ENCODE results near the gene CNTN2. TPM values are rescaled to one million over a fixed set of nuclear protein-coding genes. Genes with fewer than 3 reads are reported as not detected.

Gene CNTN2
- total RNA-seq, 1 experiment from 2014 or later, result not detected

- Histone ChIP-seq H3K27me3 (ENCODE audit: insufficient read depth, low read depth) (peaks cover 97% of the 10 kb centered on the region), H3K4me3 (no peak overlapping the region), H3K9me3 (ENCODE audit: insufficient read depth, low read depth) (no peaks in the 10 kb centered on the region), H3K36me3 (ENCODE audit: low read depth) (no peaks in the 10 kb centered on the region), H3K27ac (no peak overlapping the region), H4K20me1 (ENCODE audit: insufficient read depth) (no peaks in the 10 kb centered on the region), H3K4me2 (no peak overlapping the region), H2AFZ (no peak overlapping the region), H3F3A (ENCODE audit: insufficient read depth, low read depth) (no peaks in the 10 kb centered on the region), H3K79me2 (ENCODE audit: low read depth) (no peaks in the 10 kb centered on the region), H3K4me1 (replicated peaks; ENCODE audit: insufficient read depth) (no peaks in the 10 kb centered on the region), H3K9me2 (ENCODE audit: insufficient read depth) (no peaks in the 10 kb centered on the region)
- intact Hi-C loops (cut with micrococcal nuclease; ENCODE audit: unreplicated experiment), result no loop called here
- ChIA-PET CTCF (no interaction called here), POLR2A (ENCODE audit: unreplicated experiment) (no interaction called here)
- DNase-seq, result no peak
- no TSS peak for BruUV-seq (replicated peaks)
- no peak for TF ChIP-seq CTCF (conservative IDR thresholded peaks at IDR 0.05)
- TF ChIP-seq EZH2 (IDR thresholded peaks at IDR 0.05; ENCODE audit: low read depth), result no peak
Measured at GRCh38 chr1:205047764-205048231, 4.8 kb downstream of the CNTN2 start.

GRCh38 chr1:205048382-205048781 is 5.4 kb downstream of the CNTN2 start:
- H3F3A ChIP-seq (ENCODE audit: insufficient read depth, low read depth), result no peaks in the 10 kb centered on the region
- BruUV-seq (replicated peaks), result no TSS peak
- peaks cover 99% of the 10 kb centered on the region for H3K27me3 ChIP-seq (ENCODE audit: insufficient read depth, low read depth)
- no peak overlapping the region for H2AFZ ChIP-seq
- no peak overlapping the region for H3K4me2 ChIP-seq
- H3K9me2 ChIP-seq (ENCODE audit: insufficient read depth), result no peaks in the 10 kb centered on the region
- no peaks in the 10 kb centered on the region for H4K20me1 ChIP-seq (ENCODE audit: insufficient read depth)
- TF ChIP-seq CTCF (conservative IDR thresholded peaks at IDR 0.05) (no peak), EZH2 (IDR thresholded peaks at IDR 0.05; ENCODE audit: low read depth) (no peak)
- ChIA-PET POLR2A (ENCODE audit: unreplicated experiment) (no interaction called here), CTCF (no interaction called here)
- no peaks in the 10 kb centered on the region for H3K9me3 ChIP-seq (ENCODE audit: insufficient read depth, low read depth)
- no peak for DNase-seq
- no peak overlapping the region for H3K27ac ChIP-seq
- intact Hi-C loops (cut with micrococcal nuclease; ENCODE audit: unreplicated experiment), result no loop called here
- no peak overlapping the region for H3K4me3 ChIP-seq
- no peaks in the 10 kb centered on the region for H3K79me2 ChIP-seq (ENCODE audit: low read depth)
- no peaks in the 10 kb centered on the region for H3K4me1 ChIP-seq (replicated peaks; ENCODE audit: insufficient read depth)
- H3K36me3 ChIP-seq (ENCODE audit: low read depth), result no peaks in the 10 kb centered on the region

- H3K4me1 ChIP-seq (replicated peaks; ENCODE audit: insufficient read depth), result no peaks in the 10 kb centered on the region
- no peaks in the 10 kb centered on the region for H4K20me1 ChIP-seq (ENCODE audit: insufficient read depth)
- DNase-seq, result no peak
- ChIA-PET CTCF (interaction anchor here (0.6 kb wide), 1 partner anchor 206 kb away, joined by 3 read pairs; no protein-coding TSS in a partner anchor), POLR2A (ENCODE audit: unreplicated experiment) (no interaction called here)
- H3K27me3 ChIP-seq (ENCODE audit: insufficient read depth, low read depth), result peaks cover 99% of the 10 kb centered on the region
- H3K9me2 ChIP-seq (ENCODE audit: insufficient read depth), result no peaks in the 10 kb centered on the region
- no peaks in the 10 kb centered on the region for H3K79me2 ChIP-seq (ENCODE audit: low read depth)
- BruUV-seq (replicated peaks), result no TSS peak
- no peak overlapping the region for H3K4me3 ChIP-seq
- no peaks in the 10 kb centered on the region for H3K9me3 ChIP-seq (ENCODE audit: insufficient read depth, low read depth)
- H3F3A ChIP-seq (ENCODE audit: insufficient read depth, low read depth), result no peaks in the 10 kb centered on the region
- intact Hi-C loops (cut with micrococcal nuclease; ENCODE audit: unreplicated experiment), result no loop called here
- TF ChIP-seq CTCF (conservative IDR thresholded peaks at IDR 0.05) (no peak), EZH2 (IDR thresholded peaks at IDR 0.05; ENCODE audit: low read depth) (no peak)
- H3K27ac ChIP-seq, result no peak overlapping the region
- no peak overlapping the region for H2AFZ ChIP-seq
- H3K4me2 ChIP-seq, result no peak overlapping the region
- no peaks in the 10 kb centered on the region for H3K36me3 ChIP-seq (ENCODE audit: low read depth)
Measured at GRCh38 chr1:205049479-205049878, 6.5 kb downstream of the CNTN2 start.

Measured in PC-9 (cell line).